Muscle layer of colon (tissue), 2 donors: ENCODE data around the gene TXNDC15.
"Not testable (repeated sequence)": the region's sequence is repeated elsewhere in the genome, so short reads cannot be mapped to it uniquely, and the experiment has no call there.

Experiments used
- H3K27ac ChIP-seq: one replicate; pipeline ENCODE4 v1.7.0; 2013; ENCODE audit warnings: low read depth, mild to moderate bottlenecking, low read length, moderate library complexity
- H3K27me3 ChIP-seq, 2 donors: one replicate each; pipeline ENCODE4 v1.7.0; 2013; ENCODE audit warnings: low read length in 2 of 2, mild to moderate bottlenecking in 2 of 2; ENCODE audit not compliant: insufficient read depth in 2 of 2, control insufficient read depth in 1 of 2
- H3K36me3 ChIP-seq: one replicate; pipeline ENCODE4 v1.7.0; 2013; ENCODE audit warnings: mild to moderate bottlenecking, low read length; ENCODE audit not compliant: insufficient read depth
- H3K4me1 ChIP-seq: one replicate; pipeline ENCODE4 v1.7.0; 2013; ENCODE audit warnings: mild to moderate bottlenecking, low read length; ENCODE audit not compliant: insufficient read depth
- H3K4me3 ChIP-seq, 2 donors: one replicate each; pipeline ENCODE4 v1.7.0; 2013; ENCODE audit warnings: low read length in 2 of 2, low read depth in 1 of 2, mild to moderate bottlenecking in 1 of 2, moderate library complexity in 1 of 2
- H3K9ac ChIP-seq: one replicate; pipeline ENCODE4 v1.7.0; 2013; ENCODE audit warnings: low read length
- H3K9me3 ChIP-seq: one replicate; pipeline ENCODE4 v1.7.0; 2013; ENCODE audit warnings: mild to moderate bottlenecking, low read length
- donor health status: abdominal sarcoma.
- donor health status: Adenocarcinoma of cecum.

The TXNDC15 gene

GRCh38 chr5:134905246-134905996 is 31.2 kb downstream of the TXNDC15 start:
- no peaks in the 10 kb centered on the region for H3K9me3 ChIP-seq
- H3K4me3 ChIP-seq, result peak overlapping the region; percentile 72 to 73
- peaks cover 3% of the 10 kb centered on the region for H3K36me3 ChIP-seq
- H3K27ac ChIP-seq, result peak overlapping the region; percentile 98
- H3K4me1 ChIP-seq, result no peaks in the 10 kb centered on the region
- peak overlapping the region; percentile 76 for H3K9ac ChIP-seq
- no peaks in the 10 kb centered on the region for H3K27me3 ChIP-seq

GRCh38 chr5:134906811-134907210 is 32.6 kb downstream of the TXNDC15 start:
- Histone ChIP-seq H3K9me3 (no peaks in the 10 kb centered on the region), H3K36me3 (peaks cover 12% of the 10 kb centered on the region), H3K27ac (no peak overlapping the region), H3K9ac (no peak overlapping the region), H3K4me3 (no peak overlapping the region), H3K27me3 (no peaks in the 10 kb centered on the region), H3K4me1 (no peaks in the 10 kb centered on the region)

- H3K36me3 ChIP-seq, result peaks cover 19% of the 10 kb centered on the region
- H3K27ac ChIP-seq, H3K4me1 ChIP-seq, H3K9ac ChIP-seq, H3K4me3 ChIP-seq, H3K27me3 ChIP-seq, H3K9me3 ChIP-seq: not testable (repeated sequence)
Measured at GRCh38 chr5:134910752-134911151, 36.6 kb downstream of the TXNDC15 start.

- Histone ChIP-seq H3K4me1 (no peaks in the 10 kb centered on the region), H3K27me3 (no peaks in the 10 kb centered on the region), H3K36me3 (peaks cover 21% of the 10 kb centered on the region), H3K27ac (no peak overlapping the region), H3K4me3 (no peak overlapping the region), H3K9me3 (no peaks in the 10 kb centered on the region), H3K9ac (no peak overlapping the region)
Measured at GRCh38 chr5:134911285-134912206, 37.4 kb downstream of the TXNDC15 start.

- Histone ChIP-seq H3K27me3 (no peaks in the 10 kb centered on the region), H3K27ac (no peak overlapping the region), H3K4me3 (no peak overlapping the region), H3K9ac (no peak overlapping the region), H3K4me1 (no peaks in the 10 kb centered on the region), H3K36me3 (peaks cover 25% of the 10 kb centered on the region), H3K9me3 (no peaks in the 10 kb centered on the region)
Measured at GRCh38 chr5:134913254-134913653, 39.1 kb downstream of the TXNDC15 start.

- Histone ChIP-seq H3K27me3 (no peaks in the 10 kb centered on the region), H3K4me1 (no peaks in the 10 kb centered on the region), H3K4me3 (no peak overlapping the region), H3K27ac (no peak overlapping the region), H3K9me3 (no peaks in the 10 kb centered on the region), H3K9ac (no peak overlapping the region), H3K36me3 (peaks cover 25% of the 10 kb centered on the region)
Measured at GRCh38 chr5:134913795-134914194, 39.6 kb downstream of the TXNDC15 start.

- H3K36me3 ChIP-seq, result peaks cover 25% of the 10 kb centered on the region
- H3K27me3 ChIP-seq, result no peaks in the 10 kb centered on the region
- no peak overlapping the region for H3K4me3 ChIP-seq
- no peak overlapping the region for H3K9ac ChIP-seq
- H3K27ac ChIP-seq, result no peak overlapping the region
- no peaks in the 10 kb centered on the region for H3K9me3 ChIP-seq
- no peaks in the 10 kb centered on the region for H3K4me1 ChIP-seq
Measured at GRCh38 chr5:134917070-134917815, 43.1 kb downstream of the TXNDC15 start.

GRCh38 chr5:134918861-134919260 is 44.7 kb downstream of the TXNDC15 start:
- H3K9ac ChIP-seq, result no peak overlapping the region
- H3K36me3 ChIP-seq, result peaks cover 22% of the 10 kb centered on the region
- H3K4me1 ChIP-seq, result no peaks in the 10 kb centered on the region
- no peaks in the 10 kb centered on the region for H3K27me3 ChIP-seq
- H3K4me3 ChIP-seq, result no peak overlapping the region
- H3K9me3 ChIP-seq, result no peaks in the 10 kb centered on the region
- H3K27ac ChIP-seq, result no peak overlapping the region

- Histone ChIP-seq H3K9ac (no peak overlapping the region), H3K27ac (no peak overlapping the region), H3K4me3 (no peak overlapping the region), H3K4me1 (no peaks in the 10 kb centered on the region), H3K36me3 (peaks cover 16% of the 10 kb centered on the region), H3K9me3 (no peaks in the 10 kb centered on the region), H3K27me3 (no peaks in the 10 kb centered on the region)
Measured at GRCh38 chr5:134920848-134921575, 46.8 kb downstream of the TXNDC15 start.

- H3K27me3 ChIP-seq, result no peaks in the 10 kb centered on the region
- H3K36me3 ChIP-seq, result no peaks in the 10 kb centered on the region
- no peak overlapping the region for H3K4me3 ChIP-seq
- no peak overlapping the region for H3K9ac ChIP-seq
- no peaks in the 10 kb centered on the region for H3K4me1 ChIP-seq
- no peaks in the 10 kb centered on the region for H3K9me3 ChIP-seq
- H3K27ac ChIP-seq, result no peak overlapping the region
Measured at GRCh38 chr5:134932508-134932907, 58.3 kb downstream of the TXNDC15 start.

GRCh38 chr5:134934202-134934601 is 60.0 kb downstream of the TXNDC15 start:
- no peaks in the 10 kb centered on the region for H3K9me3 ChIP-seq
- no peaks in the 10 kb centered on the region for H3K36me3 ChIP-seq

More at GRCh38 chr5:134934202-134934601, 60.0 kb downstream of the TXNDC15 start:
- Histone ChIP-seq H3K27me3 (no peaks in the 10 kb centered on the region), H3K9ac (no peak overlapping the region), H3K27ac (no peak overlapping the region), H3K4me3 (no peak overlapping the region), H3K4me1 (no peaks in the 10 kb centered on the region)
